ENCODE results near the gene SELENBP1.
"Not testable (repeated sequence)": the region's sequence is repeated elsewhere in the genome, so short reads cannot be mapped to it uniquely, and the experiment has no call there.

Gene SELENBP1

DNA sequence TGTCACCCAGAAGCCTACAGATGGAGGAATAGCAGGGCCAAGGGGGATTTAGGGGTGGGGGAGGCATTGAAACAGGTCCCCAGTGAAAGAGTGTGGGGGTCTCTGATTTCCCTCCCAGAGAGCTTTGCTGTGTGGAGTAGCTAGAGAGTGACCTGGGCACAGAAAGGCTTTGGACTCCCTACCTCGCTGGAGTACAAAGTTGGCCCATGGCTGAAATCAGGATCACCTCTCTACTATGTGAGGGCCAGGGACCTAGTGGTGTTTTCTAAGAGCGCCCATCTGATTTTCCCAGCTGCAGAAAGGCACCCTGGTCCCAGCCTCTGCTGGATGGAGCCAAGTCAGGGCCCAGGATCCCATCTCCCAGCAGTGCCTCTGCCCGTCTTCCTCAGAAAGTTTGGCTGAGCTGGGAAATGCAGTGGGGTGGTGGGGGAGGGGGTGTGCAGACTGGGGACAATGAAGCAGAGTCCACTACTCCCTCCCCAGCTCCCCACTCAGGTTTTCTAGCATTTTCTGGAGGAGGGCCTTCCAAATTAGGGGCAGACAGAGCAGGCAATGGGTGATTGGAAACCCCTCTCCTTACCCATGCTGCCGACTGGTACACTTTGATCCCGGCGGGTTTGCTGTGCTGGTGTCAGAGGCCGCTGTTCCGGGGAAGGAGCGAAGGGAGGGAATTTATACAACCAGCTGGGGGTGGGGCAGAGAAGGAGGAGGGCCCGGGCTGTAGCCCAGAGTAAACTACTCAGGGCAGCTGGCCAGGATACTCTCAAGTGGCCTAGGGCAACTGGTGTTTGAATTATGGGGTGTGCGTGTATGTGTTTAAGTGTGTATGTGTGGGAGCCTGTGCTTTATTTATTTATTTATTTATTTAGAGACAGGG, at the start of gene SELENBP1:
SELENBP1 (minus strand) TSS at position 648 of the 877 bp plus-strand sequence; CDS start at position 584, 64 bp downstream.
- in situ Hi-C loops (cut with MboI; ENCODE audit: low sequenced_read_pairs): no loop called here

GRCh38 chr1:151419819-151420218, 47.3 kb upstream of the SELENBP1 start:
- in situ Hi-C loops (cut with MboI; ENCODE audit: low sequenced_read_pairs): no loop called here

GRCh38 chr1:151418081-151418480, 45.6 kb upstream of the SELENBP1 start:
- in situ Hi-C loops (cut with MboI; ENCODE audit: low sequenced_read_pairs): no loop called here

DNA sequence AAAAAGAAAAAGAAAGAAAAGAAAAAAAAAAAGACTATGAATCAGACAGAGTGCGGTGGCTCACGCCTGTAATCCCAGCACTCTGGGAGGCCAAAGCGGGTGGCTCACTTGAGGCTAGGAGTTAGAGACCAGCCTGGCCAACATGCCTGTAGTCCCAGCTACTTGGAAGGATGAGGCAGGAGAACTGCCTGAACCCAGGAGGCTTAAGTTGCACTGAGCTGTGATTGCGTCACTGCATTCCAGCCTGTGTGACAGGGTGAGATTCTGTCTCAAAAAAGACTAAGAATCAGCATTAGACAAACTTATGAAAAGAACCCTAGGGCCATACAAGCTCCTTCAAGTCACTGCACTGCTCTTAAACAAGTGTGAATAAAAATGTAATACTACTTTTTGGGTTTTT, 43.7 kb upstream of the SELENBP1 start:
- in situ Hi-C loops (cut with MboI; ENCODE audit: low sequenced_read_pairs): no loop called here

GRCh38 chr1:151411884-151412283, 39.4 kb upstream of the SELENBP1 start:
- in situ Hi-C loops (cut with MboI; ENCODE audit: low sequenced_read_pairs): no loop called here

DNA sequence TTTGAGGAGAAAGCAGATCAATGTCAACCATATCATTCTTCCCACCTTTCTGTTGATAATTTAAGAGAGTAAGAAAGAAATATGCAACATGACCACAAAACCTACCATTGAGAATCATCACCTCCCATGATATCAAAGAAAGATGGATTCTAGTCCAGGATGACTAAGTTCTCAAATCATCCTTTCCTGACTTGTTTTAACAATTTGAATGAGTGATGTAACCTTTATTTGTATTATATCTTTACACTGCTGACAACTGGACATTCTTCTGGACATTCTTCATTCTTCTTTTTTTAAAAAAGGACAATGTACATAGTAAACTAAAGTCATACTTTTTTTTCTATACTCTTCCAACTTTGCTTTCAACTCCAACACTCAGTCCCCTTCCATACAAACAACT, 36.4 kb upstream of the SELENBP1 start:
- in situ Hi-C loops (cut with MboI; ENCODE audit: low sequenced_read_pairs): no loop called here

DNA sequence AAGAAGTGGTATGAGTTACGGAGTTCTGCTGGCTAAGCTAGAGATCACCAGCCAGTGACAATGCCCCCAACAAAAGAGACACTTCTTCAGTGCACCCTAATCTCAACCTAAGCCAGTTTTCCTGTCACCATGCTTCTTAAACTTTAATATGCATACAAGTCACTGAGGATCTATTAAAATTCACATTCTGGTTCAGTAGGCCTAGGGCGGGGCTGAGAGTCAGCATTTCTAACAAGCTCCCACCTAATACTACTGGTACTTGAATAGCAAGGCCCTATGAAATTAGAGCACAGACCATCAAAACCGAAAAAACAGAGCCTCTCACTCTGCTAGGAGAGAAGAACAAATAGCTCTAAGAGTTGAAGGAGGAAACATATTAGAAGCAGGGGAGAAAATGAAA, 34.8 kb upstream of the SELENBP1 start:
- in situ Hi-C loops (cut with MboI; ENCODE audit: low sequenced_read_pairs): no loop called here

GRCh38 chr1:151406176-151406575, 33.7 kb upstream of the SELENBP1 start:
- in situ Hi-C loops (cut with MboI; ENCODE audit: low sequenced_read_pairs): no loop called here

- in situ Hi-C loops (cut with MboI; ENCODE audit: low sequenced_read_pairs): no loop called here
Observed at GRCh38 chr1:151405187-151405951, 32.9 kb upstream of the SELENBP1 start.

DNA sequence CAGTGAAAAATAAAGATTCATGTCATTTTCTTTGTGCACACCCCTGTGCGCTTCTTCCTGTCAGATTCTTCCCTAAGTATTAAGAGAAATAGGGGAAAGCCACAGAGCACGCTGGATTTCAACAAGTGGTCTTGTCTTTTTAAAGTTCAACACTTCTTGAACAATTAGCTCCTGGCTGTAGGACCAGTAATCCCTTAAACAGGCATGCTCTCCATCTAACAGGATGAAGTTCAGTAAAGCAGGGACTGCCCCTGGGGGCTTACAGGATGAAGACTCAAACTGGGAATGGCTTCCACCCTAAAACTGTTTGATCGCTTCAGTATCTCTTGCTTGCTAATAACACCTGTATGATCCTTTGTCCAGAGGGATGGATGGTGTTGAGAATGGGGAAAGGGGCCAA, 31.1 kb upstream of the SELENBP1 start:
- in situ Hi-C loops (cut with MboI; ENCODE audit: low sequenced_read_pairs): no loop called here

- in situ Hi-C loops (cut with MboI; ENCODE audit: low sequenced_read_pairs): no loop called here
Observed at GRCh38 chr1:151402764-151403163, 30.3 kb upstream of the SELENBP1 start.

DNA sequence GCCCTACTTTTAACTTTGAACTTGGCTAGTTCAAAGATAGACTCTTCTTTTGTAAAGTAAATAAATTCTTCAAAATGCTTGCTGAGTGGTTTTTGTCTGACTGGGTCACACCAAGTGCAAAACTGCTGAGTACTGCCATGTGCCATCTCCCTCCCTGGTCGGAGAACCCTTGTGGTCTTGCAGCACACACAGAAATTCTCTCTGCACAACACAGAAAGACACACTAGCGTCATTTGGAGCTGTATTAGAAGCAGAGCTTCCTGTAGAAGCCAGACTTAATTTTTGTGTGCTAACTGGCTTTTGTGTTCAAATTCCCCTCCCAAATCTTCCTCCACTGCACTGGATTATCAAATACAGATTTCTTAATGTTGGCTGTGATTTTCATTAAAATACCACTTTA, 29.4 kb upstream of the SELENBP1 start:
- in situ Hi-C loops (cut with MboI; ENCODE audit: low sequenced_read_pairs): no loop called here

DNA sequence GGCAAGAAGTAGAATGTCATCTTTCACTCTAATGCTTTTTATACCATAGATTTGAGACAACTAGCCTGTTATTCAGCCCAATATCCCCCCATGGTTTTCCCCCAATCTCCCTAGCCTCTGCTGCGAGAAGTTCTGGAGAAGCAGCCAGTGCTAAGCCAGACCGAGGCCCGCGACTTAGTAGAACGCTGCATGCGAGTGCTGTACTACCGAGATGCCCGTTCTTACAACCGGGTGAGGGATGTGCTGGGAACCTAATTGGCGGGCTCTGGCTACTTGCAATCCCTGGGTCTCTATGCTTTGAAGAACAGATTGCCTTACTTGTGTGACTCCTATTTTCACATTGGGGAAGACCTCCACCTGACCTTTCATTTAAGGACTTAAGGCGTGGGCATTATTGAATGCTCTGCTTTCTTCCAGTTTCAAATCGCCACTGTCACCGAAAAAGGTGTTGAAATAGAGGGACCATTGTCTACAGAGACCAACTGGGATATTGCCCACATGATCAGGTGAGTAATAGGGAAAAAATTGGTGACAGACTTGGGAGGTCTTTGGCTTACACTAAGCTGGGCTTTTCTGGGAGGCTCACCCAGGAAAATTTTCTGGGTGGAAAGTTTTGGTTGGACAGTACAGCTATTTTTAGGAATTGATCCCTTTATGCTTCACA, 28.8 kb upstream of the SELENBP1 start:
- in situ Hi-C loops (cut with MboI; ENCODE audit: low sequenced_read_pairs): no loop called here

DNA sequence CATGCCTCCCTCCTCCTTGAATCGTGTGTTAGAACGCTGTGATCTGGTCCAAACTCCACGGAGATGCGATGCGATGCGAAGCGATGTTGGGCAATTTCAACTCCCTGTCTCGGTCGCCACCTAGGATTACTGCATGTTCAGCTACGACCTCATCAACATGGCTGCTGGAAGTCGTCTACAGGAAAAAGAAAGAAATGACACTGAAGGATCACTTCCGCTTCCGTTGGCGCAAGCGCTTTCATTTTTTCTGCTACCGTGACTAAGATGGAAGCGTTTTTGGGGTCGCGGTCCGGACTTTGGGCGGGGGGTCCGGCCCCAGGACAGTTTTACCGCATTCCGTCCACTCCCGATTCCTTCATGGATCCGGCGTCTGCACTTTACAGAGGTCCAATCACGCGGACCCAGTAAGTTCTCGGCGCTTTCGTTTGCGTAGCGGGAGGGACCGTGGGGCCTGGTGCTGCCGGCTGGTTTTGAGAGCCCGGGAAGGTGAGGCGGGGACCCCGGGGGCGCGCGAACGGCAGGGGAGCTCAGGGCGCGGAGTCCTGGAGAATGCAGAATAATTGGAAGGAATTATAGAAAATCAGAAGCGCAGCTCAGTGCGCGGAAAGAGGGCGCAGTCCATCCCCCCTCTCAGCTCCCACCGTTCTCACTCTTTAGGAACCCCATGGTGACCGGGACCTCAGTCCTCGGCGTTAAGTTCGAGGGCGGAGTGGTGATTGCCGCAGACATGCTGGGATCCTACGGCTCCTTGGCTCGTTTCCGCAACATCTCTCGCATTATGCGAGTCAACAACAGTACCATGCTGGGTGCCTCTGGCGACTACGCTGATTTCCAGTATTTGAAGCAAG, 27.0 kb upstream of the SELENBP1 start, which contains the start of gene PSMB4:
PSMB4 (plus strand) TSS at position 250 of the 848 bp plus-strand sequence; CDS start at position 265, 15 bp downstream.
- in situ Hi-C loops (cut with MboI; ENCODE audit: low sequenced_read_pairs): no loop called here

DNA sequence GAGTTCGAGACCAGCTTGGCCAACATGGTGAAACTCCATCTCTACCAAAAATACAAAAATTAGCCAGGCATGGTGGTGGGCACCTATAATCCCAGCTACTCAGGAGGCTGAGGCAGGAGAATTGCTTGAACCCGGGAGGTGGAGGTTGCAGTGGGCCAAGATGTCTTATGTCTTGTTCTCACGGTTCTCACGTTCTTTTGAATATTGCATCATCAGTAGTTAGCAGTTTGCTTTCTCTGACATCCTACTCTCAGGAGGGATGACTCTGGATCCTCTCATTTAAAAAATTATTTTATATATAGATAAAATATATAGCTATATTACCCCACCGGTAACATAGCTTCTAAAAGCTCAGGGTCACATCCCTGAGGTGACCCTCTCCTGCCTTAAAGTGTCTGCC, 23.8 kb upstream of the SELENBP1 start:
- in situ Hi-C loops (cut with MboI; ENCODE audit: low sequenced_read_pairs): not testable (repeated sequence)

DNA sequence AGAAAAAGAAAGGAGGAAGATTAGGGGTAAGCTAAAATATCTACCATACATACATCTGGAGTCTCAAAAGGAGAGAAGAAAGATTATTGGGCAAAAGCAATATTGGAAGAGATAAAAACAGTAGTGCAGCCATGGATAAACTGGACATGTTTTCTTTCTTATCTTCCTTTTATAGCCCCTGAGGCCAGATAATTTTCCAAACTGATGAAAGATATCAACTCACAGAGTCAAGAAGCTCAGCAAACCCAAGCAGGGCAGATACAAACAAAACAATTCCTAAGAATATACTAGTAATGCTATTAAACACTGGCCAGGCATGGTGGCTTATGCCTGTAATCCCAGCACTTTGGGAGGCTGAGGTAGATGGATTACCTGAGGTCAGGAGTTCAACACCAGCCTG, 21.1 kb upstream of the SELENBP1 start:
- in situ Hi-C loops (cut with MboI; ENCODE audit: low sequenced_read_pairs): no loop called here

DNA sequence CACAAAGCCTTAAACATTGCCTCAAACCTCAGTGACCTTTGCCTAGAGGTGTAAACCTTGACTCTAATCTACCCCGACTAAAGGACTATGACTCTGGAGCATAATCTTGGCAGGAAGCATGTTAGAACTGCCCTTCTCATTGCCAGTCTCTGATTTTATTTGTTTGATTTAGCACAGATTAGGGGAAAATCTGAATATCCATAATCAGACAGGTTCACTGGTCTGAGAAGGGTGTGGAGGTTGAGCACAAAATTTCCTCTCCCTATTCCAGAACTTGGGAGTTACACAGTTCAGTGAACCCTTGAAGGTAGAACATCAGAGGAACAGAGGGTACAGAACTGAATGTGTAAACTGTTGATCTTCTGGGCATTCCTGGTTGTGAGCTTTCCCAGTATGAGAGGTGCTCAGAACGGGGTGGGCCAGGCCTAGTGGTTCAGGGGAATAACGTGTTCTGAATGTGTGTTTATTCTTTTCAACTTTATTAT, 18.6 kb upstream of the SELENBP1 start:
- in situ Hi-C loops (cut with MboI; ENCODE audit: low sequenced_read_pairs): no loop called here

DNA sequence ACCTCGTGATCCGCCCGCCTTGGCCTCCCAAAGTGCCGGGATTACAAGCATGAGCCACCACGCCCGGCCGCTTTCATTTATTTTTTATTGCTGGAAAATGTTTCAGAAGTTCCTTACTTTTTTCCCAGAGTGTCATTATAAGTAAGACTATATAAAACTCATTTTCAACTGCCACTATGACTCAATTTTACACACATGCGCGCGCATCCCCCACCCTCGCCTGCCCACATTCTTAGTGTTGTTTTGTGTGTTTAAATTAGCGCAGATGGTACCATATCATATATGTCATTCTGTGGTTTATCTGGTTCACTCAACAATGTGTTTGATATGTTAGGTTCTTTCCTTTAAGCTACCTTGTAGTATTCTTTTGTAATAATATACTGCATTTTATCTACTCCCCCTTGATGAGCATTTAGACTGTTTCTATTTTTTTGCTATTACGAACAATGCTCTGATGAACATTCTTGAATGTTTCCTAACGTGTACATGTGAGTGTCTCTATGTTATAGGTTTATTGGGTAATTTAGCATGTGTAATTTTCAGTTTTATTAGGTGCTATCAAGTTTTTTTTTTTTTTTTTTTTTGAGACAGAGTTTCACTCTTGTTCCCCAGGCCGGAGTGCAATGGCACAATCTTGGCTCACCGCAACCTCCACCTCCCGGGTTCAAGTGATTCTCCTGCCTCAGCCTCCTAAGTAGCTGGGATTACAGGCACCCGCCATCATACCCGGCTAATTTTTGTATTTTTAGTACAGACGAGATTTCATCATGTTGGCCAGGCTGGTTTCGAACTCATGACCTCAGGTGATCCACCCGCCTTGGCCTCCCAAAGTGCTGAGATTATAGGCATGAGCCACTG, 17.9 kb upstream of the SELENBP1 start:
- in situ Hi-C loops (cut with MboI; ENCODE audit: low sequenced_read_pairs): not testable (repeated sequence)

- in situ Hi-C loops (cut with MboI; ENCODE audit: low sequenced_read_pairs): no loop called here
Observed at GRCh38 chr1:151386002-151386401, 13.5 kb upstream of the SELENBP1 start.
